GM18502 (cell line): ENCODE measurements around the gene SDC3.

Experiments used
- ATAC-seq: cut with Tn5 transposase; IDR thresholded peaks from one replicate; pipeline ENCODE4 v1.9.1; 2021; ENCODE audit warnings: mild to moderate bottlenecking; ENCODE audit not compliant: unreplicated experiment, poor library complexity

The SDC3 gene

DNA sequence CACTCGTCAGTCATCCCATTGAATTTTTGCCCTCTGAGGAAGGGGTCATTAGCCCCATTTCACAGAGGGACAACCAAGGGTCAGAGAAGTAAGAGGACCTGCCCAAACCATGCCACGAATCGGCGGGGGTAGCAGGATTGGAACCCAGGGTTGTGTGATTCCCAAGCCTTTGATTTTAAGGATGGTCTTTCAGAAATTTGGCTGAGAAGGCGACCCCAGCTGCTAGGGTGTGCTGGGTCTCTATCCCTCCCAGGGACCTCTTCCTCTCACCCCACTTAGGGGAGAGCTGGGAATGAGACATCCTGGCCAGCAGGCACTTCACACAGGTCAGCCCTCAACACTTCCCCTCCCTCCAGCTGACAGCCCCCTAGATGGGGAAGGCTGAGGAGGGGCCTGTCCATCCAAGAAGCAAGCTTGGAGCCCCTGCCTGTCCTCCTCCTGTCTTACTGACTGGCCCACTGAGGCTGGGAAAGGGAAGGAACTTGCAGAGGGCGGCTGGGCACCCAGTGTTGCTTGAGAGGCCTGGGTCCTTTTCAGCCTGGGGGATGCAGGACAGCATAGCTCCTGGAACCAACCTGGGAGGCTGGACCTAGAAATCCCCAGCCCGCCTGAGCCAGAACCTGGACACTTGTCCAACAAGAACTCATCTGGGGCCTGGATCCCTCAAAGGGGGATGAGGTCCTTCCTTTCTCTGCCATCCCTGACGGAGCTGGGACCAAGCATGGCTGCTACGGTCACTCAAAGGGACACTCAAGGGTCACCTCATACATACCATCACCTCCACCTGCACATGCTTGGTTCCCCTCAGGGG is 1.7 kb downstream of the SDC3 start:
- no peak for ATAC-seq

- no peak for ATAC-seq
These were observed 2.5 kb downstream of the SDC3 start for GRCh38 chr1:30905916-30906620.

DNA sequence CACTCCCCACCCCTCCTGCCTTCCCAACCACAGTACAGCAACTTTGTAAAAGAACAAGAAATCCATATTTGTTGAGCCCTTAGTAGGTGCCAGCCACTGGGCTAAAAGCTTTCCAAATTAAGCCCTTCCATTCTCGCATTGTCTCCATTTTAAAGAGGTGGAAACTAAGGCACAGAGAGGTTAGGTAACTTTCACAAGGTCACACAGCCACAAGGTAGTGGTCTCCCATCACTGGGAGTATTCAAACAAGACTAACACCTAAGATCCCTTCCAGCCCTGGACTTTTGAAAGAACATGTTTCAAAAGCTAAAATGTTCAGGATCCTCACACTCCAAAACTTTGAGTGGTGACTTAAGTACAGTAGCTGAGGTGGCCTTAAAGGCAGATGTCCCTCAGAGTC is 3.2 kb downstream of the SDC3 start:
- no peak for ATAC-seq

GRCh38 chr1:30904962-30905335 is 3.6 kb downstream of the SDC3 start:
- ATAC-seq, result no peak

DNA sequence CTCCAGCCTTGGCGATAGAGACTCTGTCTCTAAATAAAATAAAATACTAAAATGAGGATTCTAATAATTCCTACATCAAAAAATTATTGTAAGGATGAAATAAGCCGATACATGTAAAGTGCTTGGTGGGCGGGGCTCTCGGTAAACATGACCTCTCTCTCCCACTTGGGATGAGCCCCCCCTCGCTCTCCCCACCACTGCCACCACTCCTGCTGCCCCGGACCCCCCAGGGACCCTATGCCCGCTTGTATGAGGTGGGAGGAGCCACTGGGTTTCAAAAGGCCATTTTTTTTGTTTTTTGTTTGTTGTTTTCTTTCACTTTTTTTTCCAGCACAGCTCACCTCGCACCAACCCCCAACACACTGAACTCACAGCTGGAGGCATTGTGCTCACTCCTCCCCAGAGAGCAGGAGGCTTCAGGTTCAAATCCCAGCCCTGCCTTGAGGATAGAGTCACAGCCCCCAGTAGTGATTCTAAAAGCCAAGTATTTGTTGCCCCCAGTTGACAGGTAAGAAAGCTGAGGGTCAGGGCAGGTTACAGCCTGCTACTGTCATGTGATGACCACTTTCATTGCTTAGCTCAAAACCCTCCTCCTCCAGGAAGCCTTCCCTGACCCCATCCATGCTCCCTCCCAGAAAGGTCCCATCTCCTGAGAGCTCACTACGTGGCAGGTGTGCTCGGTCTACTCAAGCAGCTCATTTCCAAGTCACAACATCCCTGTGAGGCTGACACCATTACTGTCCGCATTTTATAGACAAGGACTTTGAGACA is 4.2 kb downstream of the SDC3 start:
- no peak for ATAC-seq

GRCh38 chr1:30903343-30904034 is 5.1 kb downstream of the SDC3 start:
- no peak for ATAC-seq

- ATAC-seq, result no peak
These were observed 5.8 kb downstream of the SDC3 start for GRCh38 chr1:30902593-30903290.

DNA sequence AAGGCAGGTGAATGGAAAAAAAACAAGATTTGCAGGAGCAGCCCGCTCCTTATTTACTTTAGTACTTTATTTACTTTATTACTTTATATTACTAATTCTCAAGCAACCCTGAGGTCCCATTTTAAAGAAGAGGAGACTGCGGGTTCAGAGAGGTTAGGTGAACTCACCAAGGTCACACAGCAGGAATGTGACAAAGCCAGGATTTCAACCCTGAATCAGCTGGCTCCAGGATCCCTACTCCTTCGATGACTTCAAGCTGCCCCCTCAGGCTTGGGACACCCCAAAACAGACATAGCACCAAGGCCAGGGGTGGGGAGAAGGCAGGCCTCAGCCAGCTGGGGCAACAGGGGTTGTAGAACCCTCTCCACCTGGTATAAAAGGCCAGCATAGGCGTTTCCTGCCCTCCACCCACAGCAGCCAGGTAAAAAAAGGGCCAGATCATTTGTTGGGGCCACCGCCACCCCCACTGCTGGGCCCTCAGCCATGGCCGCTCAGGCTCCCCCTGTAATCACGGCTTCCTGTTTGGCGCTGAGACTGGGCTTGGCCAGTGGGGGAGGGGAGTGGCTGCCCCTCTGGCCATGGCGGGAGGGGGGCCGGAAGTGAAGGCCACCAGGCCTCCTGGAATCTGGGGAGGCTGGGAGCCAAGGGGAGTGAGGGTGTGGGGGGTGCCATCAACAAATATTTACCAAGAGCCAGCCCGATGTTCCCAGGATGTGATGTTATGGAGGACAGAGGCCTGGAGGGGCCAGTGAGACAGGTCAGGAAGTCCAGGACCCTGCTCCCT is 6.6 kb downstream of the SDC3 start:
- ATAC-seq, result no peak

GRCh38 chr1:30900931-30901560 is 7.5 kb downstream of the SDC3 start:
- no peak for ATAC-seq

GRCh38 chr1:30900486-30900885 is 8.1 kb downstream of the SDC3 start:
- ATAC-seq, result no peak

- ATAC-seq, result no peak
These were observed 8.8 kb downstream of the SDC3 start for GRCh38 chr1:30899577-30900389.

DNA sequence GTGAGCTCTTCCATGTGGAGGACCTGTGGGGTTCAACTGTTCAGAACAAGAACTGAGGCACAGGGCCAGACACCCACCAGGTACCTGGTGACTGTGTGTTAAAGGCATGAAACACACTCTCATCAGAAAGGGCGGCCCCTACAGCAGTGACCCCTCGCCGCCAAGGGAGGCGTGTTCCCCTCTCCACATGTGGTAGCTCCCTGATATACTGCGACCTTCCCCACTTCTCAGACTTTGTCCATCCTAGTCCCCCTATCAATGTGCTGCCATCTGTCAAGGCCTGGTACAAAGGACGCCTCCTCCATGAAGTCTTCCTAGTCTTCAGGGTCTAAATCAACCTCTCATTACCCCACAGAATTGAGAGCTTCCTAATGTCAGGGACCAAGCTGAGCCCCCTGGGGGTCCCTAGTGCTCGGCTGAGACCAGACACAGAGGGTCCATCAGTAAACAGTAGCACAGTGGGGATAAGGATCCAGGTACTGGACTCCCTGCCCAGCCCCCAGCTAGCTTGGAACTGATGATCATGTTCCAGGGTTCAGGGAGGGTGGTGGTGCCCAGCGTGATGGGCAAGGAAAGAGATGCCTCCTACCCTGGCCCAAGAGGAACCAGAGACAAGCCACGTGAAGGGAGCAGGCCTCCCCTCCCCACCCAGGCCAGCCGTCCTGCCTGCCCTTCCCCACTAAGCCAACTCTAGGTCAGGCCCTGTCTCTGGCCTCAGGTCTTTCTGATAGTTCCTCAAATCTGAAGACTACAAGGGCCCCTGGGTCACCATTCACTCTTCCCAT is 10.3 kb downstream of the SDC3 start:
- ATAC-seq, result no peak

DNA sequence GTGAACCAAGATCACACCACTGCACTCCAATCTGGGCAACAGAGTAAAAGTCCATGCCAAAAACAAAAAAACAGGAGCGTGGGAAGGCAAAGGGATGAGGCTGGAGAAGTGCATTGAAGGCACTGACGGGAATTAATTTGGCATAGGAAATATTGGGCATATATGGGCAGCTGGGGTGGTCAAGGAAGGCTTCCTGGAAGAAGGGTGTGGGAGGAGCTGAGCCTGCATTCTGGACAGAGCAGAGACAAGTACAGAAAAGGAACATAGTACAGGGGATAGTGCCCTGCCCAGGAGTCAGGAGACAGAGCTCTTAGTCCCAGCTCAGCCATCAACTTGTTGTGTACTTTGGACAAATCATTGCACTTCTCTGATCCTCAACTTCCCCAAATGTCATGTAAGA is 11.7 kb downstream of the SDC3 start:
- ATAC-seq, result no peak

DNA sequence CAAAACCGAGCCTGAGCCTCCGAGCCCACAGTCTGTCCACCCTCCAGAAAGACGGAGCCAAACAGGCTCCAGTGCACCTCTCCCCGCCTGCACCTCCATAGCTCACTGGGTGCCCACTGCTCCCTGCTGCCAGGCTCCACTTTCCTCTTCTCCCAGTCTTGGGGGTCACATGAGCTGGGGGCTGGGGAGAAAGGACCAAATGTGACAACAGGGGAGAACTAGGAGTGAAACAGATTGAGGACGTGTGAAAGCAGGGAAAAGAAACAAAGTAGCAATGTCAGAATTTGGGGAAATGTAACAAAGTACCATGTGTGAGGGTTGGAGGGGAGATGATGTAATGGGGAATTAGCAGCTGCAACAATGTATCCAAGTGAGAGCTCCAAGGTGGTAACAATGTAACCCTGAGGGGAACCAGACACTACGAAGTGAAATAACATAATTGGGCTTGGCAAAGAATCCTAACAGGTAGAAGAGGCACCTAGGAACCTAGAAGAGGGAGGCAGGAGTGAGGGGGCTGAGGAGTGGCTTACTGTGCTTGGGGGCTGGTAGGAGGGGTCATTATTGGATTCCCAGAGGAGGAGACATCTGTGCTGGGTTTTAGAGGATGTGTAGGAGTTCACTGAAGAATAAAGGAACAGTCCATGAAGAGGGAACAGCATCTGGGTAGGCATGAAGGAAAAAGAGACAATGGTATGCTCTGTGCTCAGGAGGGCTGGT is 12.5 kb downstream of the SDC3 start:
- ATAC-seq, result no peak

GRCh38 chr1:30895382-30895943 is 13.1 kb downstream of the SDC3 start:
- no peak for ATAC-seq

- no peak for ATAC-seq
These were observed 14.0 kb downstream of the SDC3 start for GRCh38 chr1:30894508-30894973.
